Neuron (in vitro differentiated cells): ENCODE data around the gene DLX6.

ENCODE experiments used
- H2AFZ ChIP-seq: one replicate; pipeline ENCODE4 v1.6.1; 2013; ENCODE audit warnings: low read depth, mild to moderate bottlenecking, inconsistent platforms, low read length, moderate library complexity
- H3K27me3 ChIP-seq: one replicate; pipeline ENCODE4 v1.6.1; 2013; ENCODE audit warnings: low read length; ENCODE audit not compliant: insufficient read depth
- H3K36me3 ChIP-seq: one replicate; pipeline ENCODE4 v1.6.1; 2013; ENCODE audit warnings: low read length; ENCODE audit not compliant: insufficient read depth
- H3K4me1 ChIP-seq: one replicate; pipeline ENCODE4 v1.6.1; 2013; ENCODE audit warnings: low read length; ENCODE audit not compliant: insufficient read depth
- H3K4me3 ChIP-seq: 2 replicates; pipeline ENCODE4 v1.5.1; 2013; ENCODE audit warnings: mild to moderate bottlenecking, low read length, moderate library complexity
- H3K9me3 ChIP-seq: one replicate; pipeline ENCODE4 v1.6.1; 2013; ENCODE audit warnings: low read length

The DLX6 gene

DNA sequence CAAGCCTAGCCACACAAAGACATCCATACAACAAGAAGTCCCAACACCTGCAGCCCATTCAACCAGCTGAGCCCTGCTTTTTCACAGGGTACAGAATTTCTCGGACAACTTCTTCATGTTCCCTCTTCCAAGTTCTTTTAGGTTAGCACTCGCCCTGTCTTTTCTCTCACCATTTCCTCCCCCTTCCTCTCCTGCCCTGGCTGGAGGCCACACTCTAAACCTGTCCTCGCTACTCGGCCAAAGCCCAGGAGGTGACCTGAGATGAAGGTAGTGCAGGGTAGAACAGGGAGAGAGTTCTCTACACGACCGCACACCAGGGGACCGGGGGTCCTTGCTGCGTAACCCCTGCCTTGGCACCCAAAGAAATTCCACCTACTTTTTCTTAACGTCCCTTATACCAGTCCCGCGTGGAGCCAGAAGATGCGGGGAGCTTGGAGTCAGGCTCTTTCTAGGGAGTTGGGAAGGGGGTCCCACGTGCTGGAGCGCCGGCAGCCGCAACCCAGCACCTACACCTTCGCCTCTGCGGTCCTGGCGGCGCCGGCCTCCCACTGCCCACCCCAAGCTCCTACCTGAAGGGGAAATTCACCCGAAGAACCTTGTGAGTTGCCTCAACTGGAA lies 16.0 kb upstream of the DLX6 start:
- peaks cover 78% of the 10 kb centered on the region for H3K27me3 ChIP-seq
- H3K4me3 ChIP-seq, result no peak overlapping the region
- no peaks in the 10 kb centered on the region for H3K9me3 ChIP-seq
- H2AFZ ChIP-seq, result no peak overlapping the region
- no peaks in the 10 kb centered on the region for H3K4me1 ChIP-seq
- no peaks in the 10 kb centered on the region for H3K36me3 ChIP-seq

DNA sequence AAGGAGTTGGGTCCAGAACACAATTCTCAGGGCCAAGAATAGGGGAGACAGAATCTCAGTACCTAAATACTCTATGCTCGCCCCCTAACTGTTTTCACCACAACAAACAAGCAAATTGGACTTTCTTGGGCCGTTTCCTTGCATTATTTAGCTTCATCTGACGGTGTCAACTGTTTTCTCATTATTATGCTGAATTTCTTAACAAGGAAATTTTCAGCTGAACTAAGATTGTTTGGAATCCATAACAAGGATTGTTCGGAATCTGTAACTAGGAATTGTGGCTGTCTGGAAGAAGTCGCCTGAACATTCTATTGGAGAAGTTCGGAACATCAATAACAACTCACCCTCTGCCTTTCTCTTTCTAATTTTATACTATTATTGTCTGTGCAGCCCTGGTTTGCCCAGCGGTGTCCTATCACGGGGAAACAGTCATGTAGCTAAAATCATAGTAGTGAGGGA lies 15.5 kb upstream of the DLX6 start:
- H3K4me1 ChIP-seq, result no peaks in the 10 kb centered on the region
- H2AFZ ChIP-seq, result no peak overlapping the region
- H3K27me3 ChIP-seq, result peaks cover 83% of the 10 kb centered on the region
- no peak overlapping the region for H3K4me3 ChIP-seq
- H3K36me3 ChIP-seq, result no peaks in the 10 kb centered on the region
- no peaks in the 10 kb centered on the region for H3K9me3 ChIP-seq

DNA sequence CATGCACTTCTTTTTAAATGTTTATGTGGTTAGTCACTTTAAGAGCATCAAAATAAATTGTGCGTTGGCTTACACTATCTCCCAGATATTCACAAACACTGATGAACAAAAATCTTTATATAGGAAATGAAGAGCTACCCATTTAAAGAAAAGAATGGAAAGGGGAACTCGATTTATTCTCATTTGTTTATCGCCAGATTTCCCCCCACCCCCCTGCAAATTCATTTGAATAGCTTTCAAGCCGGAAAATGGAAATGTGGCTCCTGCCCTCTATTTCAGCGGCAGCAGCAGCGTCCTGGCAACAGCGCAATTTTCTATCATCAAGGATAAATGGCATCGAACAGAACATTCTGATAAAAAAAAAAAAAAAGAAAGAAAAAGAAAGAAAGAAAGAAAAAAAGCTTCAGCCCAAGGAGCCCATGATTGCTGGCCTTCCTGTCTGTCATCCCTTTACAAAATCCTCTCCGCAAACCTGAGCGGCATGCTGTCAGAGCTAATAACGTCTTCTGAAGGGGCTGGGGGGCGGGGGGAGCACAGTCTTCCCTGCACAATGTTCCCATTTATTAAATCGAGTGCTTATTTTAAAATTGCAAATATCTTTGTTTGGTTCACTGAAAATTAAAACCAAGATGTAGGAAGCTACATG lies 13.7 kb upstream of the DLX6 start:
- Histone ChIP-seq H3K4me3 (no peak overlapping the region), H3K9me3 (peaks cover 1% of the 10 kb centered on the region), H2AFZ (no peak overlapping the region), H3K27me3 (peaks cover 84% of the 10 kb centered on the region), H3K4me1 (no peaks in the 10 kb centered on the region), H3K36me3 (no peaks in the 10 kb centered on the region)

DNA sequence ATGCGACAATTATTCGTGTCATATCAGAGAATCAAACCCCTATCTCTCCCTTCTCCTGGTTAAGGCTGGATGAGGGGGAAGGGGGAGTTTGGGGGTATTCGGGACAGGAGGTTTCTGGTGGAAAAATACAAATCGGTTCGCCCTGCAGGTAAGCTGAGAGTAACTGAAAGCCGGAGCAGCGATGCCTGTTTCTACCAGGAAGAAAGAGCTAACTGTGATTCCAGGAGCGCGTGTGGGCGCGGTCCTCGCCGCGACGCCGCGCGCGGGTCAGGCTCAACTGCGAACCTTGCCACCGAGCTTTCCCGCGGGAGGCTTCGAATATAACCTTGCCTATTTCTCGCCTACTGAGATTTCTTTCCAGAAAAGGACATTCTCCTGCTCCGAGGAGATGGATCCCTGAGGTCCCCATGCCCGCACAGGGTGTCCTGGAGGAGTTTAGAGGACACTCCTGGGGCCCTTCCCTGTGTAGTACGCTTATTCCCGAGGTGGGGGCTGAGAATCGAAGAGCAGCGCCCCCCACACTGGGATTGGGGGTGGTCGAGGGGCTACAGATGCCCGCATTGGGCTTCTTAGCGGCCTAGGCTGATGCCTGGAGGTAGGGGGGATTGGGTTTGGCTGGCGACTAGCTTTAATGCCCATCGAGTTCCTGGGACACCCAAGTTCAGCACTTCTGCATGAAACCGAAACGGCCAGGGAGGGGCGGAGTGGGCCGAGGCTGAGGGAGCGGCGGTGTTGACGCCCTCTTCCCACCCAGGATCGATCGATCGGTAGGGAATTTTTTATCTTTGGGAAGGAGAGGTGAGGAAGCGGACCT lies 13.0 kb upstream of the DLX6 start:
- Histone ChIP-seq H3K27me3 (peaks cover 84% of the 10 kb centered on the region), H3K4me3 (no peak overlapping the region), H3K9me3 (peaks cover 1% of the 10 kb centered on the region), H3K4me1 (no peaks in the 10 kb centered on the region), H2AFZ (no peak overlapping the region), H3K36me3 (no peaks in the 10 kb centered on the region)

DNA sequence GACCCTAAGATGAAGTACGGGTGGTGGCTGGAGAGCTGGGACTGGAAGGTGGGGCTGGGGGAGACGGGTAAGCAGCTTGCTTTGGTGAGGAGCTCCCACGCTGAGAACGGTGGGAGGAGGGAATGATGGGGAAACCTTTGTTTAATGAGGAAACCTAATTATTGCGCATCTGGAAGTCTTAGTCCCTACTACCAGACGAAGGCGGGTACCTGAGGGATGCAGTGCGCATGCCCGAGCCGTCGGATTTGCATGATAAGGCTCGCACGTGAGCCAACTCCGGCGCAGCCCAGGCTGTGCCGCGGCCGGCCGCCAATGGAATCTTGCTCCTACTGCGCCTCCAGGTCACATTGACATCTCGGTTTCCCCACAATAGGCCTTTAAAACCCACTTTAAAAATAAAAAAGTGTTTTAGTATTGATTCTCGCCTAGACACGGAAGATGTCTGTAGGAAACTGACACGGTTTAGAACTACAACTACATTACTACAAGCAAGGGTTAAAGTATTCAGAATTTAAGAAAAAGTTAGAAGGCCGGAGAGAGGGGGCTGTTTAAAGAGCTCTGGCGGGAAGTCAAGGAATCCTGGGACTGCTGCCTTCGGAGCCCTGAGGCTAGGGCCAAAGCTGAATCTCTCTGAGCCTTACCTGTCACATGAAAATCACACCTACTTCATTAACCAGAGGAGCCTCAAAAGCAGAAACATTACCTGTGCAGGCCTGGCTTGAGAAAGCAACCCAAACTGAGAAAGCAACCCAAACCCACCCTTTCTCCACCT lies 12.1 kb upstream of the DLX6 start:
- peaks cover 1% of the 10 kb centered on the region for H3K9me3 ChIP-seq
- H3K27me3 ChIP-seq, result peaks cover 91% of the 10 kb centered on the region
- no peaks in the 10 kb centered on the region for H3K4me1 ChIP-seq
- H2AFZ ChIP-seq, result no peak overlapping the region
- no peak overlapping the region for H3K4me3 ChIP-seq
- H3K36me3 ChIP-seq, result no peaks in the 10 kb centered on the region

DNA sequence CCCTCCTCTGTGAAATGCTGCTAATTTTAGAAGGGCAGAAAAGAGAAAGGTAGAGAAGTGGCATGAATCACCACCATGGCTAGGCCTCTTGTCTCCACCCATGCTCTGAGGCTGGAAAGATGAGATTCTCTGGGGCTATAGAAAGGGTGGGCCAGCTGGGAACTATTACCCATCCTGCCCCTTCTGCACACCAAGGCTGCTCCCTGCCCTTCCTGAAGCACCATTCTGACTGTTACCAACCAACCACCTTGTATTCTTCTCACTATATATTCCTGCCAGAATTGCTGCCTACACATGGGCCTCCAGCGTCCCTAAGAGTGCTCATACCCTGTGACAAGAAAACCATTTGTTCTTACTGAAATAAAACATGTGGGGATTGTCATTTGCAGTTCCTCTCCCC lies 11.4 kb upstream of the DLX6 start:
- Histone ChIP-seq H3K27me3 (peaks cover 91% of the 10 kb centered on the region), H3K4me3 (no peak overlapping the region), H3K9me3 (peaks cover 1% of the 10 kb centered on the region)

DNA sequence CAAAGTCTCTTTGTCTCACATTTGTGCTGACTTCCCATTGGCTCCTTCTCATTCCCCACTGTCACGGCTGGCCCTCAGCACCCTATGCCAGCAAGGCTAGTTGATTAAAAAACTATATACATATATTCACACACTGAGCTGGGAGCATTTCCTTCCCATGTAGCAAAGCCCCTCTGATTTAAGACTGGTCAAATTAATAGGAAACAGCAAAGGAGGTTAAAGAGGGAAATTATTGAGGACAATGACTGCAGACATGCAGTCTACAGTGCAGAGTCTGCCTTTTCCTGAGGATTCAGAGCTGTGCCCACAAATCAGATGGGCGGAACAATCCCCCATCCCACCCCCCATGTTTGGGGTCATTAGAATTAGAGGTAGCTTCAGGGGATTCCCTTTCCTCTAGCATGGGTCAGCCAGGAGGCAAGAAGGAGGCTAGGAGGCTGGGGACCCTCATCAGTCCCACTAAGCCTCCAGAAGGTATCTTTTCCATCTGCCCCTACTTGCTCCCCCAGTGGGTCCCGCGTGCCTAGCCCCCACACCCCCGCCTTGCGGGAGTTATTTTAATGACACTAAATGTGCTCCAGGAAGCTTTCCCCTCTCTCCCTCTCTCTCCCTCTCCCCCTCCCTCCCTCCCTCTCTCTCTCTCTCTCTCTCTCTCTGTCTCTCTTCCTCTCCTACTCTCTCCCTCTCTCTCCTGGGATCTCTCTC lies 9.8 kb upstream of the DLX6 start:
- no peak overlapping the region for H3K4me3 ChIP-seq

More for the DNA sequence above, 11.4 kb upstream of the DLX6 start:
- H3K4me1 ChIP-seq, result no peaks in the 10 kb centered on the region
- H3K36me3 ChIP-seq, result no peaks in the 10 kb centered on the region
- no peak overlapping the region for H2AFZ ChIP-seq

DNA sequence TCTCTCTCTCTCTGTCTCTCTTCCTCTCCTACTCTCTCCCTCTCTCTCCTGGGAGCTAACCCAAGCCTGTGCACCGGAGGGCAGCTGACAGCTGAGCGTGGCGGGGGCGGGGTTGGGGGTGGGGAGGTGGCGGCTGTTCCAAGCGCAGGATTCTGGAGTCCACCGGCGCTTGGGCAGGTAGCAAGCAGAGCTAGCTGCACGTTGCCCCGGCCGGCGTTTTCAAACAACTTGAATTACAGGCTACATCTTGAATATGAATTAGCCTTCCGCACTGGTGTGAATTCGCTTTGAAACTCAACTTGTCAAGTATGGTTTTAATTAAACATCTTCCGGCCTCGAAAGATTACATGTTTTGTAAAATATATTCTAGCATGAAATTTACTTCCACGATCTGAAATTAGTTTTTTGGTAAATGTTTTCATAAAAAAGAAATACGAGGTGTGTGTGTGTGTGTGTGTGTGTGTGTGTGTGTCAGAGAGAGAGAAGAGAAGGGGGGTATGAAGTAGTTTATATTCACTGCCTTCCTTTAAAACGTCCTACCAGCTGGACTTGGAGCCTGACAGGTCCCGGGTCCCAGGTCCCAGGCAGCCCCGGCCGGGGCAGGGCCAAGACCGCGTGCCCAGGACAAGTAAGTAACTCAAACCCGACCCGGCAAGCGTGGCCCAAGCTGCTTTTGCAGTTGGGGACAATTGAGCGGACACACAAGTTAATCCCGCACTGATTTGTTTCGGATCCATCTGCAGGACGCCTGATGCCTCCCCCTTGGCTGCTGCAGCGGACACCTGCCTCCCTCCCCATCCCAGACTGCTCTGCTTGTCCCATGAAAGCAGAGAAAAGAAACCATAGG lies 9.0 kb upstream of the DLX6 start:
- Histone ChIP-seq H2AFZ (no peak overlapping the region), H3K36me3 (no peaks in the 10 kb centered on the region), H3K27me3 (peaks cover 93% of the 10 kb centered on the region), H3K4me3 (no peak overlapping the region), H3K4me1 (no peaks in the 10 kb centered on the region), H3K9me3 (peaks cover 1% of the 10 kb centered on the region)

More for the DNA sequence above, 9.8 kb upstream of the DLX6 start:
- H3K9me3 ChIP-seq, result peaks cover 1% of the 10 kb centered on the region
- no peaks in the 10 kb centered on the region for H3K36me3 ChIP-seq
- no peak overlapping the region for H2AFZ ChIP-seq
- H3K27me3 ChIP-seq, result peaks cover 92% of the 10 kb centered on the region
- H3K4me1 ChIP-seq, result no peaks in the 10 kb centered on the region

DNA sequence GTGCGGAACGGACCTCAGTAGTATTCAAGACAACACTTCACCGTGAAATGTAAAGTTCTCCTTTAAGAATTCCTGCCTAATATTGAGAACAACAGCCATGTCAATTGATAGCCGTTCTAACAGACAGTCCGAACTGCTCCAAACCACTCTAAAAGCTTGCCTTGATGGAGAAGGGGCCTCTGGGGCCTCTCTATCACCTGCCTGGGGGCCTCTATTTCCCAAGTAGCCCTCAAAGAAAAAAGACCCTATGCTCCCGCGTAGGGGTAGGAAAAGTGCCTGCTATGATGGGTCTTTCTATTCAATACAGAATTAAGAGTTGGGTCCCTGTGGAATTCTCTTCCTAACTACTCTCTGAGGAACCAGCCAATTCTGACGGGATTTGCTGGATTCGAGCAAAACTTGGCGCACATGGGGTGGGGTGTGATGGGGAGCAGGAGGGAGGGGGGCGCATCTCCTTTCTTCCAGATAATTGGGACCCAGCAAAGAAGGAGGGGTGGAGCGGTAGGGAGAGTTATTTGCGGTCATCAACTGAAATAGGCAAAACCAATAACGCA lies 8.3 kb upstream of the DLX6 start:
- H2AFZ ChIP-seq, result no peak overlapping the region
- no peaks in the 10 kb centered on the region for H3K4me1 ChIP-seq
- peaks cover 1% of the 10 kb centered on the region for H3K9me3 ChIP-seq
- no peaks in the 10 kb centered on the region for H3K36me3 ChIP-seq
- H3K27me3 ChIP-seq, result peaks cover 93% of the 10 kb centered on the region
- H3K4me3 ChIP-seq, result no peak overlapping the region

DNA sequence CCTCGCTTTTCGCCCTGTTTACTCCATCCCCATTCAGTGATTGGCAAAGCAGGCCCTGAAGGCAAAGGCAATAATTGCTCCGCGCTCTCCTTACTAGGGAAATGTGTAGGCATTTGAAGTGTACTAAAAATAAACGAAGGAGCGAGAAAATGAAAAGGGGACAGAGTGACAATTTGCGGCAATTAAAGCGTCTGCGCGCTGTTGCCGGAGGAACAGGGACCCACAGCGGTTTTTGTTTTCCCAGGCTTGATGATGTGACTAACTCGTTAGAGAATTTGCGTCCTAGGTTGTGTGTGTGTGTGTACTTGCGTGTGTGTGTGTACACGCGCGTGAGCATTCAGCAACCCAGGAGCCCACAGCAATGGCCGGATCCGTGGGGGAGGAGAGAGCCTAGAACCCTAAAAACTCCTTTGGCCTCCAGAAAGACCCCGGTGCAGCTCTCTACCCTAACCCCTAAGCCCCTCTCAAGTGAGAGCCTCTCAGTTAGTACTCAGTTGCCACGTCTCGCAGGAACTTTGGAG lies 7.8 kb upstream of the DLX6 start:
- H3K4me1 ChIP-seq, result no peaks in the 10 kb centered on the region
- H3K36me3 ChIP-seq, result no peaks in the 10 kb centered on the region
- H3K4me3 ChIP-seq, result no peak overlapping the region
- H3K27me3 ChIP-seq, result peaks cover 93% of the 10 kb centered on the region
- H3K9me3 ChIP-seq, result peaks cover 1% of the 10 kb centered on the region
- no peak overlapping the region for H2AFZ ChIP-seq

DNA sequence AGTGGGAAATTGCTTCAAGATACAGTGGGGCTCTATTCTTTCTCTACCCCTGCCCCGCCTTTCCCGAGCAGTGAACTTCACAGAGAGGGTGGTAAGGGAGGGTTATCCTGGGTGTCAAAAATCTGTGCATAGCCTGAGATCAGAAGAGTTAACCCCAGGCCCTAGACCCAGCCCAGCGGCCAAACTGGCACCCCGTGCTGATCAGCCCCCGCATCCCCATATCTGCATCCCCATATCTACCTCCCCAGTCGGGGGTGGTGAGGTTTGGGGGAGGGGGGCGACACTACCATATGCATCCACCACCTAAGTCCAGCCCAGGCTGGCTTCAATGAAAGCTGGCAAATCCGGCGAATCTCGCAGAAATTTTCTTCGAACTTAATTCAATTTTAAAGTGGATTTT lies 7.0 kb upstream of the DLX6 start:
- Histone ChIP-seq H3K9me3 (peaks cover 1% of the 10 kb centered on the region), H3K27me3 (peaks cover 93% of the 10 kb centered on the region), H2AFZ (no peak overlapping the region), H3K36me3 (no peaks in the 10 kb centered on the region), H3K4me3 (no peak overlapping the region), H3K4me1 (no peaks in the 10 kb centered on the region)
